Stimulated activated CD4-positive, alpha-beta T cell treated with anti-CD3 and anti-CD28 coated beads, Interleukin-12 subunit alpha, Interleukin-12 subunit beta, amount 100 ng/mL, for 24 hours (primary cell): Measurements from ENCODE around the gene KRTAP16-1.

Source experiments
- DNase-seq, 2 experiments: peaks; one replicate each; pipeline ENCODE4 v3.0.0-alpha.2; 2020; ENCODE audit warnings: low read depth in 2 of 2

KRTAP16-1 gene

GRCh38 chr17:41331606-41332005 lies 22.5 kb upstream of the KRTAP16-1 start:
- DNase-seq, result no peak

- DNase-seq, result no peak
Observed at GRCh38 chr17:41329279-41329948, 20.3 kb upstream of the KRTAP16-1 start.

- no peak for DNase-seq
Observed at GRCh38 chr17:41328207-41328606, 19.1 kb upstream of the KRTAP16-1 start.

- no peak for DNase-seq
Observed at GRCh38 chr17:41327411-41328120, 18.5 kb upstream of the KRTAP16-1 start.

- DNase-seq, result no peak
Observed at GRCh38 chr17:41326173-41327145, 17.4 kb upstream of the KRTAP16-1 start.

- DNase-seq, result no peak
Observed at GRCh38 chr17:41325611-41326010, 16.5 kb upstream of the KRTAP16-1 start.

GRCh38 chr17:41325126-41325525 lies 16.0 kb upstream of the KRTAP16-1 start:
- no peak for DNase-seq

GRCh38 chr17:41324180-41325075 lies 15.3 kb upstream of the KRTAP16-1 start:
- no peak for DNase-seq

- DNase-seq, result no peak
Observed at GRCh38 chr17:41322903-41323895, 14.1 kb upstream of the KRTAP16-1 start.

- DNase-seq, result no peak
Observed at GRCh38 chr17:41322094-41322902, 13.2 kb upstream of the KRTAP16-1 start.

GRCh38 chr17:41318231-41318630 lies 9.1 kb upstream of the KRTAP16-1 start:
- no peak for DNase-seq

- DNase-seq, result no peak
Observed at GRCh38 chr17:41315814-41316445, 6.8 kb upstream of the KRTAP16-1 start.

- no peak for DNase-seq
Observed at GRCh38 chr17:41315204-41315794, 6.2 kb upstream of the KRTAP16-1 start, which contains the start of gene KRTAP17-1. KRTAP17-1 (minus strand) TSS chr17:41315710; CDS start chr17:41315650, 60 bp downstream.

GRCh38 chr17:41311111-41311510 lies 2.0 kb upstream of the KRTAP16-1 start:
- no peak for DNase-seq

- peak; percentile 17 to 24 for DNase-seq
Observed at GRCh38 chr17:41308251-41308917, 725 bp downstream of the KRTAP16-1 start.

- no peak for DNase-seq
Observed at GRCh38 chr17:41307647-41308046, 1.5 kb downstream of the KRTAP16-1 start.

GRCh38 chr17:41304091-41304490 lies 5.0 kb downstream of the KRTAP16-1 start:
- DNase-seq, result no peak

- DNase-seq, result no peak
Observed at GRCh38 chr17:41302981-41303380, 6.1 kb downstream of the KRTAP16-1 start.
